Lower leg skin (tissue), 4 donors: ENCODE results near the gene MYO9B. TPM values are rescaled to one million over a fixed set of nuclear protein-coding genes. Genes with fewer than 3 reads are reported as not detected.
A peak's percentile ranks its signal among the peaks of the same experiment; 100 is the strongest.

Experiments used
- DNase-seq, 2 donors: peaks; one replicate each; pipeline ENCODE4 v3.0.0-alpha.2; 2019; ENCODE audit warnings: low spot score in 2 of 2
- H3K4me3 ChIP-seq: fragments of 200-600 bp; sonication (generic); 2 replicates; pipeline ENCODE4 v1.5.1; 2017; ENCODE audit warnings: mild to moderate bottlenecking, low read depth; ENCODE audit not compliant: poor library complexity, severe bottlenecking
- POLR2A ChIP-seq, 2 donors: fragments of 450-650 bp; IDR thresholded peaks; one replicate each; pipeline ENCODE4 v1.6.1; 2016 to 2017; ENCODE audit warnings: antibody characterized with exemption in 2 of 2, mild to moderate bottlenecking in 1 of 2, moderate library complexity in 1 of 2
- WGBS, 2 donors: methylation state at CpG; one replicate each; pipeline ENCODE4 v1.1.5; 2018; 5-methylcytosine and 5-hydroxymethylcytosine counted together
- intact Hi-C: fragments of 100-400 bp; cut with DNase I; formaldehyde crosslinking; loops from one replicate; pipeline ENCODE4 v1.15.0; 2023; ENCODE audit warnings: low total_unique reads
- total RNA-seq, 4 donors: library from RNA; depleted of rRNA; stranded (reverse); fragments of >200 nt; gene quantifications; one replicate each; pipeline ENCODE4 v1.1.0, GENCODE V29; 2016
- TF ChIP-seq, protein P1 (sequence below), 3 donors: fragments of 450-650 bp; IDR thresholded peaks; one replicate each; pipeline ENCODE4 v1.5.1; 2016; ENCODE audit warnings: antibody characterized with exemption in 3 of 3, mild to moderate bottlenecking in 3 of 3, moderate library complexity in 2 of 3

The MYO9B gene
- total RNA-seq, 4 donors from 2014 or later = 29.2 to 63.1 (median 43.5) TPM

DNA sequence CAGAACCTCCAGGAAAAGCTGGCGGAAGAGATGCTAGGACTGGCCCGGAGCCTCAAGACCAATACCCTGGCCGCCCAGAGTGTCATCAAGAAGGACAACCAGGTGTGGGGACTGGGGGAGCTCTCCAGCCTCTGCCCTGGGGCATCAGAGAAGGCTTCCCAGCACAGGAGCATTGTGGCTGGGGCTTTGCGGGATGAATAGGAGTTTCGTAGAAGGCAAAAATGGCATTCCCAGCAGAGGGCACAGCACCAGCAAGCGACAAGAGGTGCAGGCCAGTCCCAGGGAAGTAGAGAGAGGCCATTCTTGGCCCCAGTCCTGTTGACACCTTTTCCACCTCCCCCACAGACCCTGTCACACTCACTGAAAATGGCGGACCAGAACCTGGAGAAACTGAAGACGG, 143.7 kb downstream of the MYO9B start:
- WGBS, 2 donors = 97 to 99% methylated on average over 8 of the region's 8 CpGs
- DNase-seq = no peak
- H3K4me3 ChIP-seq = no peak overlapping the region
- intact Hi-C loops = no loop called here
- TF ChIP-seq POLR2A (IDR thresholded peaks at IDR 0.05) = no peak
- TF ChIP-seq, protein P1, sequence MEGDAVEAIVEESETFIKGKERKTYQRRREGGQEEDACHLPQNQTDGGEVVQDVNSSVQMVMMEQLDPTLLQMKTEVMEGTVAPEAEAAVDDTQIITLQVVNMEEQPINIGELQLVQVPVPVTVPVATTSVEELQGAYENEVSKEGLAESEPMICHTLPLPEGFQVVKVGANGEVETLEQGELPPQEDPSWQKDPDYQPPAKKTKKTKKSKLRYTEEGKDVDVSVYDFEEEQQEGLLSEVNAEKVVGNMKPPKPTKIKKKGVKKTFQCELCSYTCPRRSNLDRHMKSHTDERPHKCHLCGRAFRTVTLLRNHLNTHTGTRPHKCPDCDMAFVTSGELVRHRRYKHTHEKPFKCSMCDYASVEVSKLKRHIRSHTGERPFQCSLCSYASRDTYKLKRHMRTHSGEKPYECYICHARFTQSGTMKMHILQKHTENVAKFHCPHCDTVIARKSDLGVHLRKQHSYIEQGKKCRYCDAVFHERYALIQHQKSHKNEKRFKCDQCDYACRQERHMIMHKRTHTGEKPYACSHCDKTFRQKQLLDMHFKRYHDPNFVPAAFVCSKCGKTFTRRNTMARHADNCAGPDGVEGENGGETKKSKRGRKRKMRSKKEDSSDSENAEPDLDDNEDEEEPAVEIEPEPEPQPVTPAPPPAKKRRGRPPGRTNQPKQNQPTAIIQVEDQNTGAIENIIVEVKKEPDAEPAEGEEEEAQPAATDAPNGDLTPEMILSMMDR (IDR thresholded peaks at IDR 0.05) = no peak

GRCh38 chr19:17220207-17220758, 144.7 kb downstream of the MYO9B start:
- TF ChIP-seq POLR2A (IDR thresholded peaks at IDR 0.05) = no peak
- TF ChIP-seq, protein P1 (IDR thresholded peaks at IDR 0.05) = no peak
- DNase-seq = no peak
- WGBS, 2 donors = 24 to 33% methylated on average over 14 of the region's 14 CpGs
- H3K4me3 ChIP-seq = no peak overlapping the region
- intact Hi-C loops = no loop called here

- 80 to 87% methylated on average over 10 of the region's 10 CpGs for WGBS, 2 donors
- DNase-seq = no peak
- TF ChIP-seq, protein P1 (IDR thresholded peaks at IDR 0.05) = no peak
- no peak for TF ChIP-seq POLR2A (IDR thresholded peaks at IDR 0.05)
- no peak overlapping the region for H3K4me3 ChIP-seq
- intact Hi-C loops = no loop called here
Measured at GRCh38 chr19:17225053-17225452, 149.5 kb downstream of the MYO9B start.

DNA sequence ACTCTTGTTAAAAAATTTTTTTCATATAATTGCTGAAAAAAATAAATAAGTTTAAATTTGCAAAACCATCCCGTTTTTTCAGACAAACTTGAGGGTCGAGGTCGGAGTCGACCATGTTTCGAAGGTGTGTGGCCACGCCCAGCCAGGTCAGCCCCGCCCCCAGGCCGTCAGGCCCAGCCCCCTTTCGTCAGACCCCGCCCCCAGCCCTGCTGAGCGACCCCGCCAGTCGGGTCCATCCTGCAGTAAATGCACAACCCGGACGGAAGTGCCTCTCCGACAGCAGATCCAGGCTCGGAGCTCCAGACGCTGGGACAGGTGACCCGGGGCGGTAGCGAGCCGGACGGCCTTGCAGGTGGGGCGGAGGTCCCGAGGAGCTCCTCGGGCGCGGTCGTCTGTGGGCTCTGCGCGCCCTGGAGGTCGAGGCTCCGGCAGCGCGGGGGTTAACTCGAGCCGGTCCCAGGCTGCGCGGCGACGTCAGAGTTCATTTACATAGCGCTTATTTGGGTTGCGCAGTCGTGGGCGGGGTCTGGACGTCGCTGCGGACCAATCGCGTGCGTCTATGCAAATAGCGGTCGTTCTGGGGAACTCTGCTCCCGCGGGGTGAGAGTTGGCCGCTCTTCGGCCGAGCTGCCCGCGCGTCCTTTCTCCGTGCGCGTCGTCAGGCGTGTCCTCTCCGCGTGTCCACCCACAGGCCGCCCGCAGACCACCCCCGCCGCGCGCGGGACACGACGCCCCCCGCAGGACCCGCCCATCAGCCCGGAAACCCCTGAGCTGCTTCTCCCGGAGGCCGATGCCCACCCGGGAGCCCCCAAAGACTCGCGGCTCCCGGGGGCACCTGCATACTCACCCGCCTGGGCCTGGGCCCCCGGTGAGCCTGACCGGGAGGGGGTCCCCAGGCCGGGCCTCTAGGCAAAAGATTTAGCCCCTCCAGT, 150.7 kb downstream of the MYO9B start, which contains the start of gene OCEL1:
Gene OCEL1, plus strand, starts transcription at position 225 of the 932 bp plus-strand sequence. Its CDS starts 22 bp downstream, at position 247.
- intact Hi-C loops = no loop called here
- peak; percentile 98 to 100 for DNase-seq
- 1% methylated on average over 23 to 71 of the region's 90 CpGs for WGBS, 2 donors
- TF ChIP-seq, protein P1 (IDR thresholded peaks at IDR 0.05) = no peak
- TF ChIP-seq POLR2A (IDR thresholded peaks at IDR 0.05) = no peak
- H3K4me3 ChIP-seq = peak within 1 kb of the TSS; percentile 43

DNA sequence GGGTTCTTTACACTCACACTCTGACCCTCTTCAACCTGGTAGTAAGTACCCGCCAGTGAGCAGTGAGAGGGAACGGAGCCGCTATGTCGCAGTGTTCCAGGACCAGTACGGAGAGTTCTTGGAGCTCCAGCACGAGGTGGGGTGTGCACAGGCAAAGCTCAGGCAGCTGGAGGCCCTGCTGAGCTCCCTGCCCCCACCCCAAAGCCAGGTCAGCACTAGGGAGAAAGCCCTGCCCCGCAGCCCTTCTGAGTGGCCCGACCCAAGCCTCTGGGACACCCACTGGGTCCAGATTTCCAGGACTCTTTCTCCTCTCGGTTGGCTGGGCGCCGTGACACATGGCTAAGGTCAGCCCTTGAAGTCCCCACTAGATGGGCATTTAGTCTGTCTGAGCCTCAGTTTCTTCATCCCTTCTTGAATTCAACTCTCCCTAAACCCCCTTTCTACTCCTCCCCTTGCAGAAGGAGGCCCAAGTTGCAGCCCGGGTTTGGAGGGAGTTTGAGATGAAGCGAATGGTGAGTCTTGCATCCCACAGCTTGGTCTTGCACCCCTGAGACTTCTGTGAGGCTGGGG, 152.3 kb downstream of the MYO9B start:
- intact Hi-C loops = no loop called here

More for the DNA sequence above, 152.3 kb downstream of the MYO9B start:
- DNase-seq = no peak
- TF ChIP-seq POLR2A (IDR thresholded peaks at IDR 0.05) = no peak
- TF ChIP-seq, protein P1 (IDR thresholded peaks at IDR 0.05) = no peak
- 79 to 83% methylated on average over 13 of the region's 13 CpGs for WGBS, 2 donors
- no peak overlapping the region for H3K4me3 ChIP-seq
